MM.1S (cell line): ENCODE data around the gene DPM2.

Experiments used
- DNase-seq: peaks from one replicate; pipeline ENCODE4 v3.0.0-alpha.2; 2015
- H2AFZ ChIP-seq: fragments of 300-600 bp; sonication (generic); 2 replicates; pipeline ENCODE4 v1.6.0; 2016; ENCODE audit warnings: antibody characterized with exemption, low read length
- H3F3A ChIP-seq: fragments of 300-600 bp; sonication (generic); 2 replicates; pipeline ENCODE4 v1.6.1; 2016; ENCODE audit warnings: mild to moderate bottlenecking, antibody characterized with exemption, low read length, moderate library complexity, mixed read lengths; ENCODE audit not compliant: insufficient read depth
- H3K27ac ChIP-seq: fragments of 300-600 bp; sonication (generic); 2 replicates; pipeline ENCODE4 v1.5.1; 2016; ENCODE audit warnings: mild to moderate bottlenecking, low read length
- H3K27me3 ChIP-seq: fragments of 300-600 bp; sonication (generic); replicated peaks from 2 replicates; pipeline ENCODE4 v1.6.0; 2016; ENCODE audit warnings: low read length; ENCODE audit not compliant: insufficient read depth
- H3K36me3 ChIP-seq: fragments of 300-600 bp; sonication (generic); replicated peaks from 2 replicates; pipeline ENCODE4 v1.6.1; 2016; ENCODE audit warnings: mild to moderate bottlenecking, low read length, mixed read lengths; ENCODE audit not compliant: insufficient read depth
- H3K4me1 ChIP-seq: fragments of 300-600 bp; sonication (generic); 2 replicates; pipeline ENCODE4 v1.6.1; 2016; ENCODE audit warnings: low read length, mixed read lengths
- H3K4me2 ChIP-seq: fragments of 300-600 bp; sonication (generic); 2 replicates; pipeline ENCODE4 v1.6.0; 2016; ENCODE audit warnings: low read depth, low read length
- H3K4me3 ChIP-seq: fragments of 300-600 bp; sonication (generic); 2 replicates; pipeline ENCODE4 v1.5.1; 2016; ENCODE audit warnings: low read length, mixed read lengths
- H3K79me2 ChIP-seq: fragments of 300-600 bp; sonication (generic); 2 replicates; pipeline ENCODE4 v1.6.1; 2016; ENCODE audit warnings: mixed run types, low read length, mixed read lengths
- H3K9ac ChIP-seq: fragments of 300-600 bp; sonication (generic); 2 replicates; pipeline ENCODE4 v1.6.1; 2016; ENCODE audit warnings: low read length, mixed read lengths
- H3K9me2 ChIP-seq: fragments of 300-600 bp; sonication (generic); replicated peaks from 2 replicates; pipeline ENCODE4 v1.6.1; 2016; ENCODE audit warnings: mild to moderate bottlenecking, low read length, mixed read lengths; ENCODE audit not compliant: insufficient read depth
- H3K9me3 ChIP-seq: fragments of 300-600 bp; sonication (generic); replicated peaks from 2 replicates; pipeline ENCODE4 v1.6.1; 2016; ENCODE audit warnings: mild to moderate bottlenecking, low read length, mixed read lengths; ENCODE audit not compliant: insufficient read depth
- H4K20me1 ChIP-seq: fragments of 300-600 bp; sonication (generic); 2 replicates; pipeline ENCODE4 v1.6.1; 2016; ENCODE audit warnings: mild to moderate bottlenecking, low read length, moderate library complexity, mixed read lengths; ENCODE audit not compliant: insufficient read depth
- CTCF ChIP-seq: fragments of 300-600 bp; sonication (generic); IDR thresholded peaks from 2 replicates; pipeline ENCODE4 v1.5.1; 2016; ENCODE audit warnings: antibody characterized with exemption, low read length, mixed read lengths
- EZH2 ChIP-seq: fragments of 300-600 bp; sonication (generic); optimal IDR thresholded peaks from 2 replicates; pipeline ENCODE3; 2017; ENCODE audit warnings: low read depth, mild to moderate bottlenecking, antibody characterized with exemption, low read length, mixed read lengths
- EZH2phosphoT487 ChIP-seq: fragments of 300-600 bp; sonication (generic); IDR thresholded peaks from 2 replicates; pipeline ENCODE4 v1.6.1; 2018; ENCODE audit warnings: antibody characterized with exemption, low read length

The DPM2 gene

GRCh38 chr9:127979015-127979332 is 41.3 kb upstream of the DPM2 start:
- TF ChIP-seq EZH2 = no peak
- TF ChIP-seq EZH2phosphoT487 = no peak
- TF ChIP-seq CTCF = no peak
- peaks cover 68% of the 10 kb centered on the region for H3K79me2 ChIP-seq
- H3K27me3 ChIP-seq = no peaks in the 10 kb centered on the region
- H3K9ac ChIP-seq = peak overlapping the region; percentile 61
- peaks cover 34% of the 10 kb centered on the region for H3K4me1 ChIP-seq
- H4K20me1 ChIP-seq = 0 out of 2 replicates have a peak, but pooled peaks cover 3% of the 10 kb centered on the region
- no peaks in the 10 kb centered on the region for H3K36me3 ChIP-seq
- H3F3A ChIP-seq = peaks cover 19% of the 10 kb centered on the region
- no peaks in the 10 kb centered on the region for H3K9me3 ChIP-seq
- H3K4me2 ChIP-seq = peak overlapping the region; percentile 85
- DNase-seq = no peak
- H3K27ac ChIP-seq = peak overlapping the region; percentile 66; the same call in 1 of the 2 replicates
- peak overlapping the region; percentile 77 for H3K4me3 ChIP-seq
- H3K9me2 ChIP-seq = no peaks in the 10 kb centered on the region
- peak overlapping the region; percentile 33; the same call in 1 of the 2 replicates for H2AFZ ChIP-seq

GRCh38 chr9:127977884-127978647 is 40.4 kb upstream of the DPM2 start:
- Histone ChIP-seq H2AFZ (no peak overlapping the region), H3K36me3 (no peaks in the 10 kb centered on the region), H4K20me1 (0 out of 2 replicates have a peak, but pooled peaks cover 3% of the 10 kb centered on the region), H3K27ac (peak overlapping the region; percentile 15; the same call in 1 of the 2 replicates), H3K27me3 (no peaks in the 10 kb centered on the region), H3K9ac (peak overlapping the region; percentile 61; the same call in 1 of the 2 replicates), H3K9me3 (no peaks in the 10 kb centered on the region), H3F3A (peaks cover 22% of the 10 kb centered on the region), H3K4me1 (peaks cover 43% of the 10 kb centered on the region), H3K4me2 (peak overlapping the region; percentile 85), H3K79me2 (peaks cover 78% of the 10 kb centered on the region), H3K9me2 (no peaks in the 10 kb centered on the region), H3K4me3 (peak overlapping the region; percentile 77)
- DNase-seq = peak; percentile 31
- TF ChIP-seq CTCF (no peak), EZH2 (no peak), EZH2phosphoT487 (no peak)

GRCh38 chr9:127977009-127977883 is 39.6 kb upstream of the DPM2 start:
- H3K9me2 ChIP-seq = no peaks in the 10 kb centered on the region
- peaks cover 30% of the 10 kb centered on the region for H3F3A ChIP-seq
- peak overlapping the region; percentile 61; the same call in 1 of the 2 replicates for H3K9ac ChIP-seq
- 0 out of 2 replicates have a peak, but pooled peaks cover 3% of the 10 kb centered on the region for H4K20me1 ChIP-seq
- H2AFZ ChIP-seq = no peak overlapping the region
- peak overlapping the region; percentile 85 for H3K4me2 ChIP-seq
- H3K4me3 ChIP-seq = peak overlapping the region; percentile 77; the same call in 1 of the 2 replicates
- no peaks in the 10 kb centered on the region for H3K36me3 ChIP-seq
- no peaks in the 10 kb centered on the region for H3K27me3 ChIP-seq
- TF ChIP-seq EZH2 = no peak
- no peak for TF ChIP-seq EZH2phosphoT487
- no peak for TF ChIP-seq CTCF
- no peaks in the 10 kb centered on the region for H3K9me3 ChIP-seq
- peaks cover 51% of the 10 kb centered on the region for H3K4me1 ChIP-seq
- no peak for DNase-seq
- no peak overlapping the region for H3K27ac ChIP-seq
- H3K79me2 ChIP-seq = peaks cover 86% of the 10 kb centered on the region
